ENCODE measurements around the gene MACO1.
"Not testable (repeated sequence)": the region's sequence is repeated elsewhere in the genome, so short reads cannot be mapped to it uniquely, and the experiment has no call there.

- TF ChIP-seq TAF1 (IDR thresholded peaks at IDR 0.05; ENCODE audit: borderline replicate concordance, low read depth, low read length); POLR2A (IDR thresholded peaks at IDR 0.05; ENCODE audit: low read depth, low read length): not testable (repeated sequence)
Measured at GRCh38 chr1:25412872-25413623, 17.6 kb upstream of the MACO1 start.

All from GM12892 (cell line).